ENCODE measurements around the gene PLEK2.
"Not testable (repeated sequence)": the region's sequence is repeated elsewhere in the genome, so short reads cannot be mapped to it uniquely, and the experiment has no call there.

Gene PLEK2

GRCh38 chr14:67411820-67412421 is at the start of gene PLEK2:
TSS of gene PLEK2 (minus strand) at chr14:67412165. CDS start at chr14:67412059, 106 bp downstream.
- DNase-seq (ENCODE audit: low read depth): peak; percentile 9

GRCh38 chr14:67461341-67461985 is 49.5 kb upstream of the PLEK2 start:
- DNase-seq (ENCODE audit: low read depth): no peak

GRCh38 chr14:67459336-67459735 is 47.4 kb upstream of the PLEK2 start:
- DNase-seq (ENCODE audit: low read depth): no peak

GRCh38 chr14:67457782-67458181 is 45.8 kb upstream of the PLEK2 start:
- DNase-seq (ENCODE audit: low read depth): no peak

GRCh38 chr14:67456732-67457131 is 44.8 kb upstream of the PLEK2 start:
- no peak for DNase-seq (ENCODE audit: low read depth)

- DNase-seq (ENCODE audit: low read depth): no peak
Measured at GRCh38 chr14:67453575-67454300, 41.8 kb upstream of the PLEK2 start.

- not testable (repeated sequence) for DNase-seq (ENCODE audit: low read depth)
Measured at GRCh38 chr14:67451667-67452066, 39.7 kb upstream of the PLEK2 start.

- DNase-seq (ENCODE audit: low read depth): no peak
Measured at GRCh38 chr14:67449096-67449495, 37.1 kb upstream of the PLEK2 start.

- DNase-seq (ENCODE audit: low read depth): no peak
Measured at GRCh38 chr14:67447033-67447381, 35.0 kb upstream of the PLEK2 start.

GRCh38 chr14:67446371-67447032 is 34.5 kb upstream of the PLEK2 start:
- no peak for DNase-seq (ENCODE audit: low read depth)

- DNase-seq (ENCODE audit: low read depth): no peak
Measured at GRCh38 chr14:67444395-67444794, 32.4 kb upstream of the PLEK2 start.

- no peak for DNase-seq (ENCODE audit: low read depth)
Measured at GRCh38 chr14:67442139-67442906, 30.4 kb upstream of the PLEK2 start.

- DNase-seq (ENCODE audit: low read depth): no peak
Measured at GRCh38 chr14:67441672-67442071, 29.7 kb upstream of the PLEK2 start.

GRCh38 chr14:67441256-67441655 is 29.3 kb upstream of the PLEK2 start:
- no peak for DNase-seq (ENCODE audit: low read depth)

- DNase-seq (ENCODE audit: low read depth): no peak
Measured at GRCh38 chr14:67440513-67440912, 28.5 kb upstream of the PLEK2 start.

GRCh38 chr14:67438969-67439368 is 27.0 kb upstream of the PLEK2 start:
- DNase-seq (ENCODE audit: low read depth): no peak

- no peak for DNase-seq (ENCODE audit: low read depth)
Measured at GRCh38 chr14:67436006-67436866, 24.3 kb upstream of the PLEK2 start.

- no peak for DNase-seq (ENCODE audit: low read depth)
Measured at GRCh38 chr14:67435603-67436002, 23.6 kb upstream of the PLEK2 start.

GRCh38 chr14:67432050-67432564 is 20.1 kb upstream of the PLEK2 start:
- DNase-seq (ENCODE audit: low read depth): no peak

GRCh38 chr14:67429510-67430205 is 17.7 kb upstream of the PLEK2 start:
- DNase-seq (ENCODE audit: low read depth): no peak
